ENCODE measurements around the gene MEI1. TPM values are rescaled to one million over a fixed set of nuclear protein-coding genes. Genes with fewer than 3 reads are reported as not detected.

MEI1 gene
- total and polyA plus RNA-seq, 2 donors (not counting 1 experiment from before 2014, with no cell fraction given), result 50.1 to 64.8 TPM

- H3K9ac ChIP-seq (ENCODE audit: low read length), result no peak overlapping the region
- Mint-ChIP-seq H3K27me3 (no peaks in the 10 kb centered on the region), H3K9me3 (ENCODE audit: insufficient read depth) (no peaks in the 10 kb centered on the region), H3K27ac (no peak overlapping the region), H3K4me3 (no peak overlapping the region), H3K4me1 (peaks cover 5% of the 10 kb centered on the region)
- no peak overlapping the region for H3K27ac ChIP-seq (ENCODE audit: low read length in 2 of 2)
- WGBS (ENCODE audit: insufficient coverage), result 100% methylated on average over 6 of the region's 11 CpGs
- H3K4me3 ChIP-seq (ENCODE audit: control extremely low read depth in 1 of 5, extremely low read depth in 1 of 5, insufficient read depth in 1 of 5, low read depth in 2 of 5, low read length in 4 of 5), result no peak overlapping the region
- H2AFZ ChIP-seq (ENCODE audit: insufficient read depth, low read depth, low read length, poor library complexity, severe bottlenecking), result no peak overlapping the region
- TF ChIP-seq EZH2 (IDR thresholded peaks at IDR 0.05; ENCODE audit: borderline replicate concordance, insufficient read depth, low read depth, low read length, poor library complexity, severe bottlenecking) (no peak), CTCF (IDR thresholded peaks at IDR 0.05) (no peak)
- peaks cover 15% of the 10 kb centered on the region for H3K79me2 ChIP-seq (ENCODE audit: control insufficient read depth, insufficient read depth, low read length)
- peaks cover 18 to 80% of the 10 kb centered on the region in 2 experiments for H3K36me3 ChIP-seq (replicated peaks in 1 of 2; ENCODE audit: control extremely low read depth in 1 of 2, control insufficient read depth in 1 of 2, extremely low read depth in 1 of 2, insufficient read depth in 2 of 2, low read length in 1 of 2)
- peaks cover 32% of the 10 kb centered on the region for H4K20me1 ChIP-seq (ENCODE audit: control insufficient read depth, insufficient read depth, low read length, poor library complexity, severe bottlenecking)
- no peaks in the 10 kb centered on the region for H3K9me3 ChIP-seq (ENCODE audit: control extremely low read depth in 1 of 3, control insufficient read depth in 2 of 3, insufficient read depth in 1 of 3, low read length in 2 of 3)
- H3K4me1 ChIP-seq (ENCODE audit: control insufficient read depth in 2 of 2, insufficient read depth in 2 of 2, low read length in 2 of 2), result no peaks in the 10 kb centered on the region
- CTCF ChIA-PET, result no interaction called here
- intact Hi-C loops (cut with micrococcal nuclease), result no loop called here
- ATAC-seq (ENCODE audit: low read depth) (no peak), DNase-seq (no peak)
- POLR2A ChIA-PET, result no interaction called here
- no peaks in the 10 kb centered on the region for H3K27me3 ChIP-seq (replicated peaks in 1 of 4; ENCODE audit: control extremely low read depth in 1 of 4, control insufficient read depth in 3 of 4, insufficient read depth in 4 of 4, low read length in 3 of 4)
- H3K4me2 ChIP-seq (replicated peaks; ENCODE audit: low read depth, low read length, poor library complexity, severe bottlenecking), result no peak overlapping the region
Observed at GRCh38 chr22:41650821-41651220, 48.5 kb upstream of the MEI1 start.

- Histone ChIP-seq H3K27ac (ENCODE audit: low read length in 2 of 2) (no peak overlapping the region), H4K20me1 (ENCODE audit: control insufficient read depth, insufficient read depth, low read length, poor library complexity, severe bottlenecking) (peaks cover 25% of the 10 kb centered on the region), H3K4me2 (replicated peaks; ENCODE audit: low read depth, low read length, poor library complexity, severe bottlenecking) (no peak overlapping the region), H3K9me3 (ENCODE audit: control extremely low read depth in 1 of 3, control insufficient read depth in 2 of 3, insufficient read depth in 1 of 3, low read length in 2 of 3) (no peaks in the 10 kb centered on the region), H3K9ac (ENCODE audit: low read length) (no peak overlapping the region), H3K27me3 (replicated peaks in 1 of 4; ENCODE audit: control extremely low read depth in 1 of 4, control insufficient read depth in 3 of 4, insufficient read depth in 4 of 4, low read length in 3 of 4) (no peaks in the 10 kb centered on the region), H3K79me2 (ENCODE audit: control insufficient read depth, insufficient read depth, low read length) (peaks cover 10% of the 10 kb centered on the region), H2AFZ (ENCODE audit: insufficient read depth, low read depth, low read length, poor library complexity, severe bottlenecking) (no peak overlapping the region), H3K4me1 (ENCODE audit: control insufficient read depth in 2 of 2, insufficient read depth in 2 of 2, low read length in 2 of 2) (no peaks in the 10 kb centered on the region), H3K4me3 (ENCODE audit: control extremely low read depth in 1 of 5, extremely low read depth in 1 of 5, insufficient read depth in 1 of 5, low read depth in 2 of 5, low read length in 4 of 5) (no peak overlapping the region), H3K36me3 (replicated peaks in 1 of 2; ENCODE audit: control extremely low read depth in 1 of 2, control insufficient read depth in 1 of 2, extremely low read depth in 1 of 2, insufficient read depth in 2 of 2, low read length in 1 of 2) (peaks cover 11 to 84% of the 10 kb centered on the region in 2 experiments)
- Mint-ChIP-seq H3K4me3 (no peak overlapping the region), H3K27ac (no peak overlapping the region), H3K4me1 (no peaks in the 10 kb centered on the region), H3K27me3 (no peaks in the 10 kb centered on the region), H3K9me3 (ENCODE audit: insufficient read depth) (no peaks in the 10 kb centered on the region)
- intact Hi-C loops (cut with micrococcal nuclease), result no loop called here
- DNase-seq, result no peak
- WGBS (ENCODE audit: insufficient coverage), result 100% methylated on average over 3 of the region's 3 CpGs
- TF ChIP-seq CTCF (IDR thresholded peaks at IDR 0.05) (no peak), EZH2 (IDR thresholded peaks at IDR 0.05; ENCODE audit: borderline replicate concordance, insufficient read depth, low read depth, low read length, poor library complexity, severe bottlenecking) (no peak)
- ATAC-seq (ENCODE audit: low read depth), result no peak
- POLR2A ChIA-PET, result no interaction called here
- CTCF ChIA-PET, result interaction anchor here (0.5 to 0.8 kb wide), 3 partner anchors 127 to 653 kb away, joined by 3 to 5 read pairs (median 3); no protein-coding TSS in a partner anchor
Observed at GRCh38 chr22:41654322-41654721, 45.0 kb upstream of the MEI1 start.

All from B cell (primary cell).